GM12872 (cell line): Measurements from ENCODE around the gene TEX261.

Experiments used
- CTCF ChIP-seq: IDR thresholded peaks from 3 replicates; pipeline ENCODE4 v1.5.1; 2011; ENCODE audit warnings: low read depth, mild to moderate bottlenecking, low read length, moderate library complexity; ENCODE audit not compliant: insufficient read depth

TEX261 gene

GRCh38 chr2:70967189-70967588 lies 27.5 kb downstream of the TEX261 start:
- no peak for TF ChIP-seq CTCF

GRCh38 chr2:70966681-70967080 lies 28.0 kb downstream of the TEX261 start:
- TF ChIP-seq CTCF, result no peak

- TF ChIP-seq CTCF, result no peak
Measured at GRCh38 chr2:70965506-70965905, 29.2 kb downstream of the TEX261 start.

- TF ChIP-seq CTCF, result peak; percentile 84
Measured at GRCh38 chr2:70964596-70965386, 29.9 kb downstream of the TEX261 start.

GRCh38 chr2:70964133-70964532 lies 30.5 kb downstream of the TEX261 start:
- no peak for TF ChIP-seq CTCF

GRCh38 chr2:70962885-70963878 lies 31.5 kb downstream of the TEX261 start:
- no peak for TF ChIP-seq CTCF

- no peak for TF ChIP-seq CTCF
Measured at GRCh38 chr2:70962211-70962884, 32.3 kb downstream of the TEX261 start.
